HEK293T (cell line): Measurements from ENCODE around the gene BSPH1.

ENCODE experiments used
- ARNT ChIP-seq: fragments of 450-650 bp; IDR thresholded peaks from 2 replicates; pipeline ENCODE4 v1.6.1; 2017; ENCODE audit warnings: mild to moderate bottlenecking
- CTBP1 ChIP-seq: fragments of 450-650 bp; IDR thresholded peaks from 2 replicates; pipeline ENCODE4 v1.6.1; 2016; ENCODE audit warnings: borderline replicate concordance
- FOXA1 ChIP-seq: fragments of 450-650 bp; IDR thresholded peaks from 2 replicates; pipeline ENCODE4 v1.6.1; 2016; ENCODE audit warnings: mild to moderate bottlenecking
- FOXK2 ChIP-seq: fragments of 450-650 bp; IDR thresholded peaks from 2 replicates; pipeline ENCODE4 v1.6.1; 2016; ENCODE audit warnings: mild to moderate bottlenecking
- FOXM1 ChIP-seq: fragments of 450-650 bp; IDR thresholded peaks from 2 replicates; pipeline ENCODE4 v1.6.1; 2017; ENCODE audit warnings: mild to moderate bottlenecking, borderline replicate concordance
- HDGF ChIP-seq: fragments of 450-650 bp; IDR thresholded peaks from 2 replicates; pipeline ENCODE4 v1.6.1; 2017; ENCODE audit warnings: antibody characterized with exemption, borderline replicate concordance
- L3MBTL2 ChIP-seq: fragments of 450-650 bp; conservative IDR thresholded peaks from 2 replicates; pipeline ENCODE4 v1.6.1; 2016; ENCODE audit warnings: mild to moderate bottlenecking
- LEF1 ChIP-seq: fragments of 450-650 bp; IDR thresholded peaks from 2 replicates; pipeline ENCODE4 v1.6.1; 2017; ENCODE audit warnings: mild to moderate bottlenecking, borderline replicate concordance
- NFRKB ChIP-seq: fragments of 450-650 bp; IDR thresholded peaks from 2 replicates; pipeline ENCODE4 v1.6.1; 2016; ENCODE audit warnings: mild to moderate bottlenecking, moderate library complexity
- SP1 ChIP-seq: fragments of 450-650 bp; IDR thresholded peaks from 2 replicates; pipeline ENCODE4 v1.6.1; 2017
- SUZ12 ChIP-seq: fragments of 450-650 bp; IDR thresholded peaks from 2 replicates; pipeline ENCODE4 v1.6.1; 2016; ENCODE audit warnings: mild to moderate bottlenecking
- TARDBP ChIP-seq: fragments of 450-650 bp; IDR thresholded peaks from 2 replicates; pipeline ENCODE4 v1.6.1; 2016
- ZNF384 ChIP-seq: fragments of 450-650 bp; IDR thresholded peaks from 2 replicates; pipeline ENCODE4 v1.6.1; 2016
- TF ChIP-seq, protein P1 (sequence below): fragments of 450-650 bp; IDR thresholded peaks from 2 replicates; pipeline ENCODE4 v1.6.1; 2016

GRCh38 chr19:47996230-47996727 is 4.3 kb upstream of the BSPH1 start:
- TF ChIP-seq SP1 (no peak), HDGF (no peak), FOXM1 (no peak), SUZ12 (no peak), ZNF384 (no peak), CTBP1 (no peak), FOXA1 (no peak), ARNT (no peak), FOXK2 (no peak), LEF1 (no peak), TARDBP (no peak), NFRKB (no peak), L3MBTL2 (no peak)
- TF ChIP-seq, protein P1, sequence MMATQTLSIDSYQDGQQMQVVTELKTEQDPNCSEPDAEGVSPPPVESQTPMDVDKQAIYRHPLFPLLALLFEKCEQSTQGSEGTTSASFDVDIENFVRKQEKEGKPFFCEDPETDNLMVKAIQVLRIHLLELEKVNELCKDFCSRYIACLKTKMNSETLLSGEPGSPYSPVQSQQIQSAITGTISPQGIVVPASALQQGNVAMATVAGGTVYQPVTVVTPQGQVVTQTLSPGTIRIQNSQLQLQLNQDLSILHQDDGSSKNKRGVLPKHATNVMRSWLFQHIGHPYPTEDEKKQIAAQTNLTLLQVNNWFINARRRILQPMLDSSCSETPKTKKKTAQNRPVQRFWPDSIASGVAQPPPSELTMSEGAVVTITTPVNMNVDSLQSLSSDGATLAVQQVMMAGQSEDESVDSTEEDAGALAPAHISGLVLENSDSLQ = no peak
